K562 (cell line): ENCODE measurements around the gene GFM2. TPM values are rescaled to one million over a fixed set of nuclear protein-coding genes. Genes with fewer than 3 reads are reported as not detected.
"Not testable (repeated sequence)": the region's sequence is repeated elsewhere in the genome, so short reads cannot be mapped to it uniquely, and the experiment has no call there.

ENCODE experiments used
- ATAC-seq: fragments of 200-7000 bp; cut with Tn5 transposase; 3 replicates; pipeline ENCODE4 v1.9.1; 2020; ENCODE audit warnings: moderate library complexity
- BruUV-seq: library from RNA; stranded (reverse); fragments of 400-500 nt; replicated peaks from 2 replicates; lab custom pipeline; 2021; lab: Mats Ljungman, UMichigan
- CTCF ChIA-PET: fragments of 300-600 bp; formaldehyde crosslinking; extraction: SDS; loops from one replicate; lab custom pipeline; 2021; ENCODE audit warnings: low intra/inter-chr PET ratio; lab: Yijun Ruan, JAX
- POLR2A ChIA-PET: fragments of 300-600, 350-650 bp; sonication (Branson Sonifier 250); formaldehyde crosslinking; extraction: SDS; loops from one replicate; lab custom pipeline; 2021; ENCODE audit warnings: antibody characterized with exemption, inconsistent platforms; lab: Yijun Ruan, JAX
- DNase-seq, 4 experiments: peaks; one replicate each; pipeline versions ENCODE4 v3.0.0 to v3.0.0-alpha.2; 2011 to 2018; ENCODE audit warnings: low spot score in 3 of 4, mixed read lengths in 3 of 4; ENCODE audit errors: extremely low read depth in 1 of 4
- FAIRE-seq: peaks from 2 replicates; lab custom pipeline; 2011; peaks lifted over from hg19 to GRCh38; lab: Jason Lieb, UNC
- H2AFZ ChIP-seq: 2 replicates; pipeline ENCODE4 v1.6.0; 2011; ENCODE audit warnings: low read depth, low read length, control low read depth, inconsistent platforms
- H3K27ac ChIP-seq: fragments of 200-600 bp; 3 replicates; pipeline ENCODE4 v1.8.0; 2011; ENCODE audit warnings: low read depth, mild to moderate bottlenecking, control low read depth, inconsistent platforms, low read length, moderate library complexity, mixed read lengths; ENCODE audit errors: extremely low read depth
- H3K27me3 ChIP-seq, 2 experiments: fragments of 300-600 bp in 1 of 2; 2 replicates in 1 of 2; 3 replicates in 1 of 2; pipeline versions ENCODE4 v1.6.0 to v1.8.0; 2011; ENCODE audit warnings: inconsistent platforms in 2 of 2, low read length in 2 of 2, mild to moderate bottlenecking in 1 of 2, mixed read lengths in 1 of 2, moderate library complexity in 1 of 2; ENCODE audit not compliant: control insufficient read depth in 2 of 2, insufficient read depth in 2 of 2
- H3K36me3 ChIP-seq: fragments of 300-600 bp; 3 replicates; pipeline ENCODE4 v1.8.0; 2011; ENCODE audit warnings: mild to moderate bottlenecking, low read length, inconsistent platforms; ENCODE audit not compliant: control insufficient read depth, insufficient read depth
- H3K4me1 ChIP-seq, 2 experiments: fragments of 200-600 bp in 1 of 2; replicated peaks in 1 of 2; 2 replicates in 1 of 2; 3 replicates in 1 of 2; pipeline versions ENCODE4 v1.5.1 to v1.8.0; 2011; ENCODE audit warnings: inconsistent platforms in 2 of 2, low read length in 2 of 2, mild to moderate bottlenecking in 1 of 2, mixed read lengths in 1 of 2, moderate library complexity in 1 of 2; ENCODE audit not compliant: control insufficient read depth in 2 of 2, insufficient read depth in 2 of 2
- H3K4me2 ChIP-seq: 2 replicates; pipeline ENCODE4 v1.6.1; 2011; ENCODE audit warnings: low read length, control low read depth, inconsistent platforms, mixed read lengths; ENCODE audit not compliant: insufficient read depth
- H3K4me3 ChIP-seq: fragments of 200-600 bp; sonication (generic), shearing (Covaris generic); 2 replicates; pipeline ENCODE4 v1.5.1; 2016; ENCODE audit warnings: control low read depth, inconsistent platforms
- H3K79me2 ChIP-seq: fragments of 200-600 bp; 3 replicates; pipeline ENCODE4 v1.8.0; 2011; ENCODE audit warnings: low read length, inconsistent platforms; ENCODE audit not compliant: control insufficient read depth, insufficient read depth
- H3K9ac ChIP-seq, 2 experiments: 2 replicates each; pipeline versions ENCODE4 v1.6.0 to v1.6.1; 2011; ENCODE audit warnings: low read depth in 2 of 2, low read length in 2 of 2, control low read depth in 1 of 2, inconsistent platforms in 1 of 2, mild to moderate bottlenecking in 1 of 2, mixed read lengths in 1 of 2; ENCODE audit not compliant: insufficient read depth in 1 of 2
- H3K9me1 ChIP-seq: one replicate; pipeline ENCODE4 v1.6.0; 2011; ENCODE audit warnings: inconsistent platforms, mild to moderate bottlenecking, low read length, moderate library complexity; ENCODE audit not compliant: control insufficient read depth, insufficient read depth
- H3K9me3 ChIP-seq: replicated peaks from 2 replicates; pipeline ENCODE4 v1.5.1; 2011; ENCODE audit warnings: low read depth, low read length, inconsistent platforms; ENCODE audit not compliant: control insufficient read depth, insufficient read depth
- H4K20me1 ChIP-seq: replicated peaks from 2 replicates; pipeline ENCODE4 v1.6.1; 2011; ENCODE audit warnings: low read length, inconsistent platforms, mixed read lengths; ENCODE audit not compliant: control insufficient read depth, insufficient read depth
- EGR1 ChIP-seq: fragments of 450-650 bp; conservative IDR thresholded peaks from 2 replicates; pipeline ENCODE4 v1.6.1; 2017; ENCODE audit warnings: mild to moderate bottlenecking
- KLF6 ChIP-seq: fragments of 250-450 bp; sonication (Bioruptor Pico); IDR thresholded peaks from 2 replicates; pipeline ENCODE4 v1.4.0; 2020; ENCODE audit warnings: mild to moderate bottlenecking, moderate library complexity, borderline replicate concordance
- POLR3G ChIP-seq: IDR thresholded peaks from 2 replicates; pipeline ENCODE4 v1.6.1; 2011; ENCODE audit not compliant: insufficient read length, insufficient replicate concordance; ENCODE audit errors: extremely low read depth
- RAD51 ChIP-seq: fragments of 450-650 bp; IDR thresholded peaks from 2 replicates; pipeline ENCODE4 v1.7.1; 2016; ENCODE audit warnings: low read depth, mild to moderate bottlenecking, borderline replicate concordance
- STAG1 ChIP-seq: sonication (generic); formaldehyde crosslinking; IDR thresholded peaks from 2 replicates; pipeline ENCODE4 v1.5.0; 2020; ENCODE audit warnings: missing genetic modification reagents, borderline replicate concordance
- ZNF3 ChIP-seq: fragments of 250-450 bp; sonication (Bioruptor Pico); IDR thresholded peaks from 2 replicates; pipeline ENCODE4 v1.5.0; 2021; ENCODE audit warnings: mild to moderate bottlenecking, moderate library complexity
- WGBS: fragments of 100-300 bp; shearing (Covaris generic); methylation state at CpG from one replicate; pipeline ENCODE4 v1.1.6; 2016; ENCODE audit warnings: low coverage, mixed read lengths; ENCODE audit not compliant: insufficient coverage; ENCODE audit errors: missing lambda C conversion rate; 5-methylcytosine and 5-hydroxymethylcytosine counted together
- in situ Hi-C: fragments of 300-500 bp; cut with MboI; formaldehyde crosslinking; loops from 4 replicates; pipeline ENCODE4 v1.15.0; 2018; ENCODE audit warnings: inconsistent platforms, mixed read lengths
- intact Hi-C: fragments of 100-400 bp; cut with micrococcal nuclease; formaldehyde crosslinking; loops from 2 replicates; pipeline ENCODE4 v1.14.2; 2022
- polyA plus RNA-seq, 8 experiments: library from polyadenylated mRNA; depleted of rRNA in 4 of 8; stranded (reverse) in 5 of 8; unstranded in 3 of 8; fragments of >200 nt; fragmentation: Nextera tagmentation in 2 of 8; fragmentation: Illumina TruSeq in 1 of 8; extraction: Ambion mirVana in 2 of 8; extraction: Trizol in 1 of 8; gene quantifications; 2 replicates each; pipeline versions ENCODE4 v1.2.1 to v1.2.3, GENCODE V29; 2011 to 2014; ENCODE audit warnings: inconsistent platforms in 1 of 8, missing spikeins in 1 of 8
- total RNA-seq, 7 experiments: library from RNA; depleted of rRNA in 6 of 7; stranded (reverse); fragments of >200 nt in 6 of 7; fragmentation: Illumina TruSeq in 2 of 7; extraction: Trizol in 2 of 7; gene quantifications; 2 replicates each; pipeline versions ENCODE4 v1.2.1 to v1.2.3, GENCODE V29; 2011 to 2021; ENCODE audit warnings: low replicate concordance in 1 of 7
- TF ChIP-seq, protein P1 (sequence below): fragments of 450-650 bp; formaldehyde crosslinking; IDR thresholded peaks from 2 replicates; pipeline ENCODE4 v1.4.0; 2020; ENCODE audit warnings: mild to moderate bottlenecking, mixed read lengths
- TF ChIP-seq, protein P2 (sequence below): fragments of 250-450 bp; sonication (Bioruptor Pico); IDR thresholded peaks from 2 replicates; pipeline ENCODE4 v1.5.0; 2021; ENCODE audit warnings: mild to moderate bottlenecking, borderline replicate concordance

GFM2 gene
- total and polyA plus RNA-seq, 9 of the 15 experiments (the other 6 are each of a cell fraction or from before 2014, with no cell fraction given): 32.8 to 78.2 (median 52.5) TPM

DNA sequence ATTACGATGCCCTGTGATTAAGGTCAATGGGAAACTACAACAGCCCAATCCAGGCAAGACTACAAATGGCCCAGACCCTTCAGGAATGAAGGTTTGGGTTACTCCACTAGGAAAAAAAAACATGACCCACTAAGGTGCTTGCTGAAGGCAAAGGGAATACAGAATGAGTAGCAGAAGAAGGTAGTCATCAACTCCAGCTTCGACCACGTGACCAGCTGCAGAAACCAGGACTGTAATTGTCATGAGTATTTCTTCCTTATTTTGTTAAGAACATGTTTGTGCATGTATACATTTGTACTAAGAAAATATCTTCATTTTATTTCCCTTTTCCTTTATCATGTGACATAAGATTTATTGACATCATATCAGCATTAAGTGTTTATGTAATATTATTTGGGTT lies 24.8 kb upstream of the GFM2 start:
- not testable (repeated sequence) for FAIRE-seq

GRCh38 chr5:74787424-74787823 lies 20.5 kb upstream of the GFM2 start:
- in situ Hi-C loops: no loop called here
- POLR2A ChIA-PET: no interaction called here

More for the DNA sequence above, 24.8 kb upstream of the GFM2 start:
- H3K9me1 ChIP-seq, H2AFZ ChIP-seq, CTCF ChIA-PET, H4K20me1 ChIP-seq, H3K79me2 ChIP-seq, H3K9me3 ChIP-seq, H3K27ac ChIP-seq, intact Hi-C loops, H3K4me3 ChIP-seq, ATAC-seq, in situ Hi-C loops, H3K4me2 ChIP-seq, H3K4me1 ChIP-seq, H3K9ac ChIP-seq, BruUV-seq, DNase-seq, H3K27me3 ChIP-seq, H3K36me3 ChIP-seq: not testable (repeated sequence)
- TF ChIP-seq, protein P1, sequence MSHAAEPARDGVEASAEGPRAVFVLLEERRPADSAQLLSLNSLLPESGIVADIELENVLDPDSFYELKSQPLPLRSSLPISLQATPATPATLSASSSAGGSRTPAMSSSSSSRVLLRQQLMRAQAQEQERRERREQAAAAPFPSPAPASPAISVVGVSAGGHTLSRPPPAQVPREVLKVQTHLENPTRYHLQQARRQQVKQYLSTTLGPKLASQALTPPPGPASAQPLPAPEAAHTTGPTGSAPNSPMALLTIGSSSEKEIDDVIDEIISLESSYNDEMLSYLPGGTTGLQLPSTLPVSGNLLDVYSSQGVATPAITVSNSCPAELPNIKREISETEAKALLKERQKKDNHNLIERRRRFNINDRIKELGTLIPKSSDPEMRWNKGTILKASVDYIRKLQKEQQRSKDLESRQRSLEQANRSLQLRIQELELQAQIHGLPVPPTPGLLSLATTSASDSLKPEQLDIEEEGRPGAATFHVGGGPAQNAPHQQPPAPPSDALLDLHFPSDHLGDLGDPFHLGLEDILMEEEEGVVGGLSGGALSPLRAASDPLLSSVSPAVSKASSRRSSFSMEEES (CRISPR knock-in tag): peak; percentile 67
- TF ChIP-seq RAD51: peak; percentile 53; the same call in 1 of the 2 replicates
- WGBS: 0% methylated on average over 3 of the region's 3 CpGs
- POLR2A ChIA-PET: interaction anchor here (0.6 to 0.7 kb wide), 2 partner anchors 10 to 735 kb away, joined by 3 to 4 read pairs; no protein-coding TSS in a partner anchor

More at GRCh38 chr5:74787424-74787823, 20.5 kb upstream of the GFM2 start:
- no peak for DNase-seq
- WGBS: 9% methylated on average over 6 of the region's 6 CpGs
- FAIRE-seq: no peak
- CTCF ChIA-PET: no interaction called here
- no peak overlapping the region for H3K4me2 ChIP-seq
- no peaks in the 10 kb centered on the region for H3K9me3 ChIP-seq
- no peaks in the 10 kb centered on the region for H3K4me1 ChIP-seq
- H3K36me3 ChIP-seq: no peaks in the 10 kb centered on the region
- intact Hi-C loops: no loop called here
- H4K20me1 ChIP-seq: no peaks in the 10 kb centered on the region
- no TSS peak for BruUV-seq
- peaks cover 0 to 6% of the 10 kb centered on the region in 2 experiments; a peak in 2 of 5 replicates for H3K27me3 ChIP-seq
- no peak overlapping the region for H3K9ac ChIP-seq
- no peak overlapping the region for H3K27ac ChIP-seq
- no peak overlapping the region for H3K4me3 ChIP-seq
- ATAC-seq: no peak
- no peaks in the 10 kb centered on the region for H3K9me1 ChIP-seq
- no peak overlapping the region for H2AFZ ChIP-seq
- no peaks in the 10 kb centered on the region for H3K79me2 ChIP-seq
- TF ChIP-seq KLF6 (CRISPR knock-in tag) (no peak), ZNF3 (CRISPR knock-in tag) (no peak), POLR3G (no peak), STAG1 (CRISPR knock-in tag) (no peak), EGR1 (no peak)
- TF ChIP-seq, protein P2, sequence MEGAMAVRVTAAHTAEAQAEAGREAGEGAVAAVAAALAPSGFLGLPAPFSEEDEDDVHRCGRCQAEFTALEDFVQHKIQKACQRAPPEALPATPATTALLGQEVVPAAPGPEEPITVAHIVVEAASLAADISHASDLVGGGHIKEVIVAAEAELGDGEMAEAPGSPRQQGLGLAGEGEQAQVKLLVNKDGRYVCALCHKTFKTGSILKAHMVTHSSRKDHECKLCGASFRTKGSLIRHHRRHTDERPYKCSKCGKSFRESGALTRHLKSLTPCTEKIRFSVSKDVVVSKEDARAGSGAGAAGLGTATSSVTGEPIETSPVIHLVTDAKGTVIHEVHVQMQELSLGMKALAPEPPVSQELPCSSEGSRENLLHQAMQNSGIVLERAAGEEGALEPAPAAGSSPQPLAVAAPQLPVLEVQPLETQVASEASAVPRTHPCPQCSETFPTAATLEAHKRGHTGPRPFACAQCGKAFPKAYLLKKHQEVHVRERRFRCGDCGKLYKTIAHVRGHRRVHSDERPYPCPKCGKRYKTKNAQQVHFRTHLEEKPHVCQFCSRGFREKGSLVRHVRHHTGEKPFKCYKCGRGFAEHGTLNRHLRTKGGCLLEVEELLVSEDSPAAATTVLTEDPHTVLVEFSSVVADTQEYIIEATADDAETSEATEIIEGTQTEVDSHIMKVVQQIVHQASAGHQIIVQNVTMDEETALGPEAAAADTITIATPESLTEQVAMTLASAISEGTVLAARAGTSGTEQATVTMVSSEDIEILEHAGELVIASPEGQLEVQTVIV (CRISPR knock-in tag): no peak
